AML-193 (cell line): ENCODE results near the gene MGMT.

Source experiments
- DNase-seq, 2 experiments: peaks; one replicate each; lab custom pipeline; 2025; lab: John Stamatoyannopoulos, UW

The MGMT gene

DNA sequence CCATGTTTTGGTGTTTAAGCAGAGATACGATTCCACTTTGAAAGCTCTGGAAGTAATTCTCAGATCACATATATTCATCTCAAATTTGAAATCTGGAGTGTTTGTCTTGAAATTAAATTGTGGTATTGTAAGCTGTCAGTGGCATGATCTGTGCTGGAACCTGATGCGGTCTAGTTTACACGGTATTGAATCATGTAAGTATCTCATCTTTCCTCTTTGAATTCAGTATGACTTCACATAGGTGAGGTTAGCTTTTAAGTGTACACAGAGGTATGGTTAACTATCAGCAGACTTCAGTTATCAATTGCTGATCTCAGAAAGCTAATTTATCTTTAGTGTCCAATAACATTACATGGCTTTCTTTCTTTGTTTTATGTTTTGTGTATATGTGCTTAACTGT lies 155.2 kb downstream of the MGMT start:
- DNase-seq: no peak

DNA sequence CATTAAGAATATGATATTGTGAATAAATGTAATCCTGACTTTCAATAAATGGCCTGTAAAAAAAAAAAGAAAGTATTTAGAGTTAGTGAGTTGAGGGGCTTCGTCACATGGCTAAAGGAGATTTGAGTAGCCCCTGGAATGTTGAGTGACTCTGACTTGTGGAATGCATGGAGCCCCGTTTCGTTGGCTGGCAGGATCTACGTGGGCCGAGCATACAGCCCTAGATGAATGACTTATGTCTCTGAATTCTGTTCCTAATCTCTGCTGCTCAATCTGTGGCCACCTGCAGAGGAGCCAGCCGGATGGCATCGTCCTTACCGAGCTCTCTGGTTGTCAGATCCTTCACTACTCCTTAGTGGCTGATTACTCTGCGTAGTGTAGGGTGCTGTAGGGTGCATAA lies 155.7 kb downstream of the MGMT start:
- DNase-seq: no peak

DNA sequence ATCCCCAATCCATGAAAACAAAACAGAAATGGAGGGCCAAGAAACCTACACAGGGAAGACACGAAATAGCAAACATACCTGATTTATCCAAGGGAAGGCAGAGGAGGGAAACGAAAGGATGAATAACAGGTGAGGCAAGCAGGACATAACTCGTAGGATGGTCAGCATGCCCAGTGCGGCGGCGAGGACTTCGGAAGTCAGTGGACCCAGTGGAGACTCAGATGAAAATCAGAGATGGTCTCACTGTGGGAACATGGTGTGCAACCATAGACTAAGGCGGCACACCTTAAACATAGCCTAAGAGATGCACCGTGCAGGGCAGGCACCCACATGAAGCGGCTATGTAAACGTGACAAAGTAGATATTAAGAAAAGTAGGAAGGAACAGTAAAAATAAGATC lies 157.5 kb downstream of the MGMT start:
- DNase-seq: no peak

DNA sequence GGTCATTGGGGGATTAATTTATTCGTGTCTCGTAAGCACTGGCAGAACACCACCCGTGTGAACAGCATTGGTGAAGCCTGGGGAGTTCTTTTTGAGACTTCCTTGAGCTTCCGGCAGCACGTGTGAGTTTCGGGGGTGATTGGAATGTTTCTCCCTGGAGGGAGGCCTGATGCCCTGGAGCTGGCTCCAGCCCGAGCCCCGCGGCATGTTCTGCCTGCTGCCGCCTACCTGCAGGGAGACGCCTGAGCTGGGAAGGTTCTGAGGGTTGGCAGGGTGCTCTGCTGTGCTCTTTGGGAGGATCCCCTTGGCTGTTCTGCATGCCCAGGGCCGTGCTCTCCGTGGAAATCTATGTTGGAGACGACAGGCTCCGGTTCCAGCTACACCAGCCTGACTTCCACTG lies 159.3 kb downstream of the MGMT start:
- no peak for DNase-seq

DNA sequence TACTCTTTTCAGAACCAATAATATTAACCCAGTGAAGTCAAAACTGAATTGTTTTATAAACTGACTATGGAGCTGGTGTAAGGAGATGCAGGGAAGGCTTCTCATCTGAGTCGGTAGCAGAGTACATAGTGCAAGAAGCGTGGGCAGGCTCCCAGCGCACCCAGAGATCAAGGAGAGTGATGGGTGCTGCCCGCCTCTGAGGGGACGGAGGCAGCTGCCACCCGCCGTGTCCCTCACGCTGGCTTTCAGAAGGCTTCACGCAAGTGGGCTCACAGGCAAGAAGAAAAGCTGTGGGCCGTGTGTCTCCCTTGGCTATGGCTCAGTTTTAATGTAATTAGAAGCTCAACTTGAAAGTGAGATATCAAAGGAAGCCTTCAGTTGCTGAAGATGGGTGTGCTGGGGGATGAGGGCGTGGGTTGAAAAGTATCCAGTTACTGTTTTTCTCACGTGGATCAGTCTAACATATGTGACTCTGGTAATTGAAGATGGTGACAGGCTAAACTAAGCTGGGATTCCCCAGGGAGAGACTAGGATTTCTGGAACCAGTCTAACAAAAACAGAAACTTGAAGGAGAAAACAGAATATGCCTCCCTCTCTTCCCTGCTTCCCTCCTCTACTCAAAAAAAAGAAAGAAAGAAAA lies 159.9 kb downstream of the MGMT start:
- no peak for DNase-seq

DNA sequence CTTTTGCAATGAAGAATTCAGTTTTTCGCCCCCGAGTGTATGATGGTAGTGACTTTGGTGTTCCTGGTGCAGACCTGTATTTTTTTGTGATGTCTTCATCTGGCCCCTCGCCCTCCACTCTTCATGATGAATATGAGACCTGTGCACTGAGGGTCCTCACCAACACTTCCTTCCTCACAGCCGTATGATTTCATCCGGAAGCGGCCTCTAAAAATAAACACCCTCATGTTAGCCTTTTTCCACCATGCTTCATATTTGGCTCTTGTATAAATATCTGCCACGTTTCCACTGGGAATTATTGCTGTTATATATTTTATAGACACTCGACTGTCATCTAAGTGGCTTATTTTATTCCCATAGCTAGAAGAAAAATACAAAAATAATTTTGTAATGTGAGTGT lies 160.4 kb downstream of the MGMT start:
- no peak for DNase-seq

DNA sequence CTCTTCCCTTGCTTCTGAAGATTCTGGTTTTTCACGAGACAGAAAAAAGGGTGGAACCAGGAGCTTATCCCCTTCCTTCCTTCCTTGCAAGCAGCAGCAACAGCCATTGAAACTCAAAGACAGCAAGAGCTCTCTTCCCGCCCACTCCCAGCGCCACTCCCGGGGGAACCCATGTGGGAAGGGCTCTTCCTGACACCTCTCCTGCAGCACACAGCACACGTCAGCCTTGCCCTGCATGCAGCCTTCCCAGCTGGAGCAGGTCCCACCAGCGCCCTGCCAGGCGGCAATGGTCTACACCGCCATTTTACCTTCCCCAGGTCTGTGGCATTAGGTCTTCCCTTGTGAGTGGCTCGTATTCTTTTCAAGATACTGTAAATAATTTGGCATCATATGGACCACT lies 161.8 kb downstream of the MGMT start:
- no peak for DNase-seq

DNA sequence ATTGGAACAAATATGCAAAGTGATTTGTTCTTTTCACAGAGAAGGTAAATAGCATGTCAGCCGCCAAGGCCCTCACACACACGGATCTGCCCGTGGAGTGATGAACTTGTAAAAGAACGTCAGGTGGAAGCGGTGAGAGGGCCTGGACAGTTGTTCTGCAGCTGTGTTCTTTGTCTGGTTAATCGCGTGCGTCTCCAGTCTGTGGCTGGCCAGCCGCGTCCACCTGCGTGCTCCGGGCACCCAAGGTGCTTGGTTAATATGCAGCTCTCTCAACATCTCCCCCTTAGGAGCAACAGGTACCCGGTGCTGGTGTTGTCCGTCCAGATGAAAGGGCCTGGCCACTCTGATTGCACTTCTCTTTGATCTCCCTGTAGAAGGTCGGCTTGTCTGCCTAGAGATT lies 162.9 kb downstream of the MGMT start:
- no peak for DNase-seq

DNA sequence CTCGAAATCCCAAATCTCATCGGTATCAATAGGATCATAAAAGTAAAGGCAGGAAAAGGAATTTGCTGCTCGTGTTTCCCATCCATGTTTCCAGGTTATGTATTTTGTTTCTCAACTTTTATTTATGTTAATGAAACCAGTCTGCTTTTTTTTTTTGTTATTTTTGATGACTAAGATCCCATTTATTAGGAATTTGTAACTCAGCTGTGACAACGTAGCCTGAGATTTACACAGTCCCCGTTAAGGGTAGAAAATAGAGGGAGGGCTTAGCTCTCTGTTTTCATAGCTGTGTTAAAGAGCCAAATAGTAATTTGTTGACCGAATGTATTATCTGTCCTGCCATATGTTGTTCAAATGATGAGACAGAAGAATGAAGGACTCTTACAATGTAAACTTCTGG lies 164.0 kb downstream of the MGMT start:
- no peak for DNase-seq

DNA sequence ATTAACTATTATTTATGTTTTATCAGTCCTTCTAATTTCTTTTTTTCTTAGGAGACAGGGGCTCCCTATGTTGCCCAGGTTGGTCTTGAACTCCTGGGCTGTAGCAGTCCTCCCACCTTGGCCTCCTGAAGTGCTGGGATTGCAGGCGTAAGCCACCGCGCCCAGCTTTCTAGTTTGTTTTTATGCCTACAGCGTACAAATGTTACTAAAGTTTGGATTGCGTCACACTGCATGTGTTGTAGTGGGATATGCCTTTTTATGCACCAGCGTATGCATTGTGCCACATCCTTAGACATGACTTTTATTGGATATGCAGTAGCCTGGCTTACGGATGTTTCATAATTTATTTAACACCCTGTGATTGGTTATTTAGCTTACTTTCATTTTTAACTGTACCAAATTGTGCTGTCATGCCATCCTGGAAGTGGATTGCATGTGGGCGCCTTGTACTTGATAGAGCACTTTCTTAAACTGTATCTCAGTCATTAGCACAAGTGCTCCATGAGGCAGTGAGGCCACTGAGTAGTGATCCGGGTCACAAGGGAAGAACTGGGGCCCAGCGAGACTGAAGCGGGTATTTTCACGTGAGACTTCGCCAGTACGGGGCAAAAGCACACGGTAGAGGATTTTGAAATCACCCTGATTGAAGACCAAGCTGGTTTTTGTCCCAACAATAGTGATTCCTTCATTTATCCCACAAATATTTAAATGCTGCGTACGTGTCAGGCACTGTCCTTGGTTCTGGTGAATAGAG lies 165.0 kb downstream of the MGMT start:
- DNase-seq: no peak

DNA sequence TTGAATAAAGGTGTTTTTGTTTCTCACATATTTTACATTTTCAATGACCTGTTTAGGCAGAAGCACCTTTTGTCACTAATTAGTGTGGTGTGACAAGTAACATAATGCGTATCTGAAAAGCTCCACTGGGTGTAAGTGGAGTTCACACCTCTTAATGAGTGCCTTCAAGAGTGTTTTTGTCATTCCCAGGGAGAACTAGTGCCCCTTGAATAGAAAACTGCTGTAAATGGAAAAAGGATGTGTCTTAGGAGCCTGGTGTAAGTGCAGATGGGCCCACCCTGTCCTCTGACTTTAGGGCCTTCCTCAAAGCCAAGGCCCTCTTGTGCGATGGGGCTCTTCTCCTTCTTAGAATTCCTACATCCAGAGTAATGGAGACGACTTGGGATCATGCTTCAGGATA lies 170.0 kb downstream of the MGMT start:
- DNase-seq: no peak

DNA sequence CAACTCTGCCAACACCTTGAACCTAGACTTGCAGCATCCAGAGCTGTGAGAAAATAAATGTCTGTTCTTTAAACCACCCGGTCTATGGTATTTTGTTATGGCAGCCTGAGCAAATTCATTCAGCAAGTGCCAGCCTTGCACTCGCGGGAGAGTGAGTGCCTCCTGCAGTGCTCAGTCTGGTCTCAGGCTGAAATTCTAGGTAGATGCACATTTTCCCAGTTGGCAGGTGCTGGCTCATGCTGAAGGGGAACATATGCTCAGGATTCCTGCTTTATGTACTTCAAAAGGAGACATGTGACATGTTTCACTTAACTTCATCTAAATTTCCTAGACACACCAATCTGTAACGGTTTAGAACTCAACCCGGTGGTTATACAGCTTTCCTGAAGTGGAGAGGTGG lies 170.8 kb downstream of the MGMT start:
- no peak for DNase-seq

DNA sequence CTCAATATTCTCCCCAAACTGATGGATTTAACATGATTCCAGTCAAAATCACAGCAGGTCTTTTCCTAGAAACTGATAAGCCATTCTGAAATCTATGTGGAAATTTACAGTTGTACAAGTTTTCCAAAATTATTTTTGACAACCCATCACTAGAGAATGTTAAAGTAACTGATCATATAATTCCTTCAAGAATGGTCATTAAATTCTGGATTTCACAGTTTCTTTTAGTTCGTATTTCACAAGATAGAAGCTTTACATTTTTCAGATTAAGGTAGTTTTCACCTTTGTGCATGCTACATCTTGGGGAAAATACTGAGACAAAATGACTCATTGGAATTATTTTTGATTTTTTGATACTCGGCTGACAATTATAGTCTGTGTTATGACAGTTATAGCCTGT lies 174.3 kb downstream of the MGMT start:
- no peak for DNase-seq

DNA sequence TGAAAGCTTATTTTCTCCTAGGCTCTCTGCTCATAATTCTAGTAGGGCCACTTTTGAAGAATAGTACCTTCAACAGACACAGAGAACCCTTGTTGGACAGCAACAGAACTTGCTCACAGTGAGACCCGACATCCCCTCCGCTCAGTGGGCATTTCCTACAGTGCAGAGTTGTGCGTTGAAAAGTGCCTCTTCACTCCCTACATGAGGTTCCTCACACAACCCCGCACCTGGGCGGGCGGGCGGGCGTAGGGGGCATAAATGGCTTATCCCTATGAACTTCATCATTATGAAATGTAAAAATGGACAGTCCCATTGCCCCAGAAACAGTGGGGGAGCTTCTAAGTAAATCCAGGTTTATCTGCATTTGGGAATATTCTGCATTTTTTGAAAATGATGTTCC lies 174.9 kb downstream of the MGMT start:
- no peak for DNase-seq

DNA sequence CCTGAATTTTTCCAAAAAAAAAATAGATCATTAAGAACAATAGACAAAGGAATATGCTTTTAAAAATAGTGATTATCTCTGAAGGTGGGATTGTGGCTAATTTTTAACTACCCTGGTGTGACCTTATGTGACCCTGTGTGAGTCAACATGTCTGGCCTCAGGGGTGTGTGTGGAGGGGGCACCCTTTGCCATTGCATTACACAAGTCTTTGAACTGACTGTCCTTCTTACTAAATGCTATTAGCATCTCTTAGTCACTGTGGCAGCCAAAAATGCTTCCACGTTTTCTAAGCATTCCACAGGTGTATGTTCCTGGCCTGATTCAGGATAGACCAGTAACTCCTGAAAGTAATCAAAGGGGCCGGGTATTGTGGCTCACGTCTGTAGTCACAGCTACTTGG lies 175.4 kb downstream of the MGMT start:
- no peak for DNase-seq

DNA sequence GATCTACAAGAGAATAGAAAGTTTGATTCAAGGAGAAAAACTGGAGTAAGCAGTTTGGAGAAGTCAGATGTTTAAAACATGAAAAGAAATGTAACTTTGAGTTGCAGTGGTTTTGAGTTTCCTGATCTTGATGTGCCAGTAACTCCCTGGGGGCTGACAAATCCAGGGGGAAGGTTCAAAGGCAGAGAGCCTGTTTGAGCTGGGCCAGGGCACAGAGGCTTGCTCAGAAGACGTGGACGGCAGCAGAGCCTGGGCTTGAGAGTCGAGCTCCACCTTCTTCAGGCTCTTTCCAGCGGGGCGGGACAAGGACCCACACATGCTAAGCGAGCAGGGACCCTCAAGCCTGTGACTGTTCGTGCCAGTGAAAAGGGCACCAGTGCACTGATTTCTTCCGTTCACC lies 176.2 kb downstream of the MGMT start:
- no peak for DNase-seq

DNA sequence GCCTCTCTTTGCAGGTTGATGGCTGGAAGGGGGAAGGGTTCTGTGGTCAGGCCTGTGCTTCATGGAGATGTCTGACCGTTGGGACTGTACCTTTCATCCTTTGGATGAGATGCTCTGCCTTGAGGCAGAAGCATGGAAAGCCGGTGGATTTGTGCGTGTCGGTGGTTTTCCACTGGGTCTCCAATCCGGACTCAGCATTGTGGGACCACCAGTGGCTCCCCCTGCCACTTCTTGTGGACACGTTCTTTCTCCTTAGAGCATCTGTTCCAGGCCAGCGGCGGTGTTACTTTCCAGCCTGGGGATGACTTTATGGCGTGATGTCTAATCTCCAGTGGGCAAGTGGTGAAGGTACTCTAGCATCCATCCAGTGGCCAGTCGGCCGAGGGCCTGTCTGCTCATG lies 178.4 kb downstream of the MGMT start:
- no peak for DNase-seq

DNA sequence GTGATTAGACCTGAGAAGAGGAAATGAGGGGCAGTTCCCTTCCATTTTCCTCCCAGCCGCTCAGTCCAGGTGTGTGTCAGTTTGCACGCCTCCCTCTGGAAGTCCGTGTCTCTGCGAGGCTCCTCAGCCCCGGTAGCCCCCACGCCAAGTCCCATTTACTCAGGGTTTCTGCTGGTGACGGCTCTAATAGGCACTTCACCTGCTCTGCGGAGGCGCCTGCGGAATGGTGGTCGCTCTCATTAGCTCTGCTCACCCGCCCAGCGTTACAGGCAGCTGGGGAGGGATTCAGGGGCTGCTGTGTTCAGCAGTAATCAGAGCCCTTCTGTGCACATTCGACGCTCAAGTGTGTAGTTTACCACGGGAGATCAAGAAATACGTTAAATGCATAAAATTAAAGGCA lies 179.9 kb downstream of the MGMT start:
- no peak for DNase-seq

DNA sequence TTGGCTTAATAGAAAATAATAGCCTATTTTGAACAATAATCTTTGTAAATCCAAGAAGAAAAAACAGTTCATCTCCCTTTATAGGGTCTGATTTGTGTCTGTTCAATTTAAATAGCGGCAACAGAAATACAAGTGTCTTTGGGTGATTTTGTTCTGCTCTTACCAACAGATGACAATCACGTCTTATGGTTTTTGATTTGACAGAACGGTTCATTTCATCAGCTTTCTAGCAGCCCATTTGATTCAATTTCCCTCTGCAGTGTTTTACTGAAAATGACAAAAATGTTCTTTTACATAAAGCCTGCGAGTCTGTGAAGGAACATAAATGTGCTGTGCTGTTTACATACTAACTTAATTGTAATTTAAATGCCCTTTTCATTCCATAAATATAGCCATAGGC lies 180.5 kb downstream of the MGMT start:
- no peak for DNase-seq

DNA sequence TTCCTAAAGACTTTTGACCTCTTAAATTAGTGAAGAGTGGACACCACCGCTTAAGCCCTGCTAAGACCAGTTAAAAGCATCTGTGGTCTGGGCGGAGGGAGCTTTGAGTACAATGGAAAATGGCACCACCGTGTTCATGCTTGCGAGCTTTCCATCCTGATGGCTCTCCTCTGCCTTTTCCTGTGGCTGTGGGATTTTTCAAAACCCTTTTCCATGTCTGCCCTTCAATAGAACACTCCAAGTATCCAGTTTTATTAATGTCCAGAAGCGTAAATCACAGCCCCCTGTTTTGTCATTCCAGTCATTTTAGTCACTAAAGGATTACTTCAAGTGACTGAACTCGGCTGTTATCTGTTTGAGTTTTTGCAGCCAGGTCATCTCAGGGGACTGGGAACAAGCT lies 181.8 kb downstream of the MGMT start:
- no peak for DNase-seq

DNA sequence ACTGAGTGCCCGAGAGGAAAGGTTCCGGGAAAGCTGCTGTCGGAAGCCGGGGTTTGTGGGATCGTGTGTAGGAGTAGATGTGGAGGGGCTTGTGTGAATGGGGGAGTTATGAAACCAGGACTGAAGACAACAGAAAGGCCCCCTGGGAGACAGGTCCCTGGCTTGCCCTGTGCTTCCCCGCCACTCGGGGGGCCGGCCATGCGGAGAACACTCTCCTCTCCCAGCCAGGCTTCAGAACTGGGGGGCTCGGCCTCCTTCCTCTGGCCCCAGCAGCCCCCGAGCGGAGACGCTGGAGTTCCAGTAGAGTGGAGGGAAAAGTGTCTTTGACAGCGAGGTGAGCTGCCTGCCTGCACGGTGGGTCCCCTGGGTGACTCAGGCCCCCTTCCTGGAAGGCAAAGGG lies 185.0 kb downstream of the MGMT start:
- DNase-seq: no peak

DNA sequence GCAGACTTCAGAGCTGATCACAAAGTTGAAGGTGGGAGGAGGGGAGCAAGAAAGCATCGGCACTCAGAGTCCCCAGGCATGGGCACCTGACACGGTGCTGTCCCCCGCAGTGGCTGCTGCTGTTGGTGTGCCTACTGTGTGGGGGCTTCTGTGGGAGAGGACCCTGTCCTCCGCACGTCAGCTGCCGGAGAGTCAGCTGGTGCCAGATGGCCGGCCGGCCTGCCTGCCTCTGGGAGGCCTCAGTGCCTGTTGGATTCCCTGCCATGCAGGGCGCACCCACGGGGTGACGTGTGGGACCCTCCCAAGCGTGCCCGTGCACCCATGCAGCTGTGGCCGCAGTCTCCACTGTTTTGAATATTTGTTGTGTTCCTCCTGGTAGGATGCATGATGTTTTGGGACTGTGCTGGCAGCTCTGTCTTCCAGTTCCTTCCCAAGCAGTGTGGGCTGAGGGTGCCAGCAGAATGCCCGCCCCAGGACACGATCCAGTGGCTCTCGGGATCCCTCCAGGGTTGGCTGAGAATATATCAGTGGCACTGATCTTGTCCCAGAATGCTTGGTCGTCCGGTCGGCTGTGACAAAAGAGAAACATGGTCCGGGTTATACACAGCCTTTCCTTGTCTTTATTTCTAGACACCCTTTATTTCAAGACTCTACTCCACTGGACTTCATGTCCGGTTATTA lies 185.6 kb downstream of the MGMT start:
- DNase-seq: no peak

DNA sequence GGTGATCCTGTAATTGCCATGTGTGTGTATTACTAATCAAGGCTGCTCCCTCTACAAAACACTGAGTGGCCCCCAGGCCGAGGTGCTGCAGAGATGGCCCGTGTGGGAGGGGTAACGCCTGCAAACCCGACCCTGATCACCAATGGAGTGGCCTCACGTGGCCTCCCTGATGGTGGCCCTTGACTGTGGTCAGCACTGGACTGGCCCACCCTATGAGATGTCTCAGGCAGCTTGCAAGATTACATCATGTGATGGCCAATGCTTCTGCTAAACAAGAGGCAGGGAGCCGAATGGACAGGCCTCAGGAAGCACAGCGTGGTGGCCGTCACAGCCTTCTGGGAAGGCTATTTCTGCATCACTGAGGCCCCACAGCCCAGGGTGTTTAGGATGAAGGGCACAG lies 186.4 kb downstream of the MGMT start:
- DNase-seq: no peak

DNA sequence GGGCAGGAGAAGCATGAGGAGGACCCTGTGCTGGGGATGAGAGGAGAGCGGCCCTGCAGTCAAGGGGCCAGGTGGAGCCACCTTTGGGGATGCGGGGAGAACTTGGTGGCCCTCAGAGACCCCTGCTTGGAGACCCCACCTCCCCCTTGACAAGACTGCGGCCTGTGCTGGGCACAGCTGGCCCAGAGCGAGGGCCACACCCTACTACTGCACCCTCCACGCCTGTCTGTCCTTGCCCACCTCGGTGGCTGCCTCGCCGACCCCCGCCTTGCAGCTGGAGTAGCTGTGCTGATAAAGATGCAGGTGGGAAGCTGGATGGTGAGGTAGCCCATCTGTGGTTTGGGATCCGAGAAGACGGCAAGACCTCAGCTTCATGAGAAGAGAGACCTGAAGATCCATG lies 186.8 kb downstream of the MGMT start:
- no peak for DNase-seq
